NCI-H2227 (cell line): ENCODE data around the gene LIPC.

Source experiments
- DNase-seq: peaks from one replicate; lab custom pipeline; 2025; ENCODE audit not compliant: unreplicated experiment; lab: John Stamatoyannopoulos, UW

LIPC gene

GRCh38 chr15:58605931-58606530 lies 174.2 kb downstream of the LIPC start:
- no peak for DNase-seq

GRCh38 chr15:58606577-58607080 lies 174.8 kb downstream of the LIPC start:
- no peak for DNase-seq

- no peak for DNase-seq
These were observed 176.4 kb downstream of the LIPC start for GRCh38 chr15:58608129-58608590.

- no peak for DNase-seq
These were observed 176.9 kb downstream of the LIPC start for GRCh38 chr15:58608711-58609110.

GRCh38 chr15:58611731-58612676 lies 180.2 kb downstream of the LIPC start:
- DNase-seq: no peak

GRCh38 chr15:58616171-58616570 lies 184.4 kb downstream of the LIPC start:
- DNase-seq: no peak
